ENCODE data around the gene PRICKLE2. TPM values are rescaled to one million over a fixed set of nuclear protein-coding genes. Genes with fewer than 3 reads are reported as not detected.
A peak's percentile ranks its signal among the peaks of the same experiment; 100 is the strongest.

Gene PRICKLE2
- polyA plus RNA-seq, 2 of the 4 experiments (the other 2 are of a cell fraction), result 5.3 to 6.3 TPM

DNA sequence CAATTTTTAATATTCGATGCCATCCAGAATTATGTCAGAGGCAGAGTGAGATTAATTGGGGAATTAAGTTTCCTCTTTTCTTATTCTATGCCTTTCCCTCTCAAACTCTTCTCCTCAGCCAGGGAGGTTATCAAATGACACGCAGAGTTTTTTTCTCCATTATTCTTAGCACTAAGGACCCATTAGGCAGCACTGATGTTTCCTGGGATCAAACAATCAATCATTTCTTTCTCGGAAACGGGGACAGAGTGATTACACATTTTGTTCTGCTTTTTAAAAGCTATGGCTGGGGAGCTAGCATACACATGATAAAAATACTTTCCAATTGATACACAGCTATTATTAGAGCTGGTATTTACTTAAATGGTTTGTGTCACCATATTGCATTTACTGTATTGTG is 166.7 kb downstream of the PRICKLE2 start:
- TF ChIP-seq, protein P1, sequence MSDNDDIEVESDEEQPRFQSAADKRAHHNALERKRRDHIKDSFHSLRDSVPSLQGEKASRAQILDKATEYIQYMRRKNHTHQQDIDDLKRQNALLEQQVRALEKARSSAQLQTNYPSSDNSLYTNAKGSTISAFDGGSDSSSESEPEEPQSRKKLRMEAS (IDR thresholded peaks at IDR 0.05), result no peak
- TF ChIP-seq, protein P2, sequence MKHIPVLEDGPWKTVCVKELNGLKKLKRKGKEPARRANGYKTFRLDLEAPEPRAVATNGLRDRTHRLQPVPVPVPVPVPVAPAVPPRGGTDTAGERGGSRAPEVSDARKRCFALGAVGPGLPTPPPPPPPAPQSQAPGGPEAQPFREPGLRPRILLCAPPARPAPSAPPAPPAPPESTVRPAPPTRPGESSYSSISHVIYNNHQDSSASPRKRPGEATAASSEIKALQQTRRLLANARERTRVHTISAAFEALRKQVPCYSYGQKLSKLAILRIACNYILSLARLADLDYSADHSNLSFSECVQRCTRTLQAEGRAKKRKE (CRISPR knock-in tag; IDR thresholded peaks at IDR 0.05; ENCODE audit: low read depth), result no peak
- TF ChIP-seq, protein P3, sequence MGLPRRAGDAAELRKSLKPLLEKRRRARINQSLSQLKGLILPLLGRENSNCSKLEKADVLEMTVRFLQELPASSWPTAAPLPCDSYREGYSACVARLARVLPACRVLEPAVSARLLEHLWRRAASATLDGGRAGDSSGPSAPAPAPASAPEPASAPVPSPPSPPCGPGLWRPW (IDR thresholded peaks at IDR 0.05), result no peak
- TF ChIP-seq BHLHE40 (IDR thresholded peaks at IDR 0.05; ENCODE audit: low read depth, low read length) (no peak), RCOR1 (IDR thresholded peaks at IDR 0.05; ENCODE audit: low read depth, low read length) (no peak), FOSL2 (IDR thresholded peaks at IDR 0.05) (no peak), FOSL2 (CRISPR knock-in tag; IDR thresholded peaks at IDR 0.05) (no peak)
- Histone ChIP-seq H3K9me3 (0 out of 3 replicates have a peak, but pooled peaks cover 3% of the 10 kb centered on the region), H3K4me2 (no peak overlapping the region), H3K27ac (peak overlapping the region; percentile 29 to 72; a peak in 4 of 6 replicates), H3K4me3 (no peak overlapping the region), H3K4me1 (peaks cover 39% of the 10 kb centered on the region)
- FAIRE-seq (no peak), ATAC-seq (no peak), DNase-seq (ENCODE audit: low read depth in 1 of 2, low spot score in 1 of 2) (no peak)
- 96% methylated on average over 4 of the region's 4 CpGs for WGBS (ENCODE audit: missing lambda C conversion rate)
- POLR2A ChIA-PET, result no interaction called here
- CTCF ChIA-PET, result no interaction called here

DNA sequence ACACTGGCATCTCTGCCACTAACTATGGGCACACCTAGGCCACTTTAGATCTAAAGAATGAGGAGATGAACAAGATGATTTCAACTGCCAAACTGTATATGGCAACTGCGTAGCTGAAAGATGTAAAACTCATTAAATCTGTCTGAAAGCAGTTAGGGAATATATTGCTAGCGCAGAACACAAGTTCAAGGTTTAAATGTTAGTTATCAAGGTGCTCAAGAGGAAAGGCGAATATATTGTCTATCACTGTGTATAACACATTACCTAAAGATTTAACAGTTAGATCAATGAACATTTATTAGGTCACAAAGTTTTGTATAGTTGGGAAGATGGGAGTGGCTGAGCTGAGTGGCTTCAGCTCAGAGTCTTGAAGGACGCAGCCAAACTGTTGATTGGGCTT is 168.0 kb downstream of the PRICKLE2 start:
- POLR2A ChIA-PET, result no interaction called here
- 91% methylated on average over 4 of the region's 4 CpGs for WGBS (ENCODE audit: missing lambda C conversion rate)
- Histone ChIP-seq H3K4me2 (no peak overlapping the region), H3K9me3 (0 out of 3 replicates have a peak, but pooled peaks cover 3% of the 10 kb centered on the region), H3K27ac (peak overlapping the region; percentile 62 to 72; a peak in 5 of 6 replicates), H3K4me3 (no peak overlapping the region), H3K4me1 (peaks cover 36% of the 10 kb centered on the region)
- CTCF ChIA-PET, result no interaction called here
- no peak for DNase-seq (ENCODE audit: low read depth in 1 of 2, low spot score in 1 of 2)
- TF ChIP-seq, protein P4, sequence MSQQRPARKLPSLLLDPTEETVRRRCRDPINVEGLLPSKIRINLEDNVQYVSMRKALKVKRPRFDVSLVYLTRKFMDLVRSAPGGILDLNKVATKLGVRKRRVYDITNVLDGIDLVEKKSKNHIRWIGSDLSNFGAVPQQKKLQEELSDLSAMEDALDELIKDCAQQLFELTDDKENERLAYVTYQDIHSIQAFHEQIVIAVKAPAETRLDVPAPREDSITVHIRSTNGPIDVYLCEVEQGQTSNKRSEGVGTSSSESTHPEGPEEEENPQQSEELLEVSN (IDR thresholded peaks at IDR 0.05; ENCODE audit: borderline replicate concordance, low read depth), result no peak
- TF ChIP-seq, protein P2 (CRISPR knock-in tag; IDR thresholded peaks at IDR 0.05; ENCODE audit: low read depth), result no peak
- no peak for TF ChIP-seq MAFK (IDR thresholded peaks at IDR 0.05; ENCODE audit: partially characterized antibody)
- no peak for TF ChIP-seq CHD4 (IDR thresholded peaks at IDR 0.05; ENCODE audit: borderline replicate concordance)
- TF ChIP-seq, protein P5, sequence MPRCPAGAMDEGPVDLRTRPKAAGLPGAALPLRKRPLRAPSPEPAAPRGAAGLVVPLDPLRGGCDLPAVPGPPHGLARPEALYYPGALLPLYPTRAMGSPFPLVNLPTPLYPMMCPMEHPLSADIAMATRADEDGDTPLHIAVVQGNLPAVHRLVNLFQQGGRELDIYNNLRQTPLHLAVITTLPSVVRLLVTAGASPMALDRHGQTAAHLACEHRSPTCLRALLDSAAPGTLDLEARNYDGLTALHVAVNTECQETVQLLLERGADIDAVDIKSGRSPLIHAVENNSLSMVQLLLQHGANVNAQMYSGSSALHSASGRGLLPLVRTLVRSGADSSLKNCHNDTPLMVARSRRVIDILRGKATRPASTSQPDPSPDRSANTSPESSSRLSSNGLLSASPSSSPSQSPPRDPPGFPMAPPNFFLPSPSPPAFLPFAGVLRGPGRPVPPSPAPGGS (IDR thresholded peaks at IDR 0.05), result no peak
- TF ChIP-seq GATA3 (IDR thresholded peaks at IDR 0.05; ENCODE audit: borderline replicate concordance), result no peak
- no peak for TF ChIP-seq HEYL (CRISPR knock-in tag; IDR thresholded peaks at IDR 0.05)
- no peak for ATAC-seq
- no peak for FAIRE-seq

DNA sequence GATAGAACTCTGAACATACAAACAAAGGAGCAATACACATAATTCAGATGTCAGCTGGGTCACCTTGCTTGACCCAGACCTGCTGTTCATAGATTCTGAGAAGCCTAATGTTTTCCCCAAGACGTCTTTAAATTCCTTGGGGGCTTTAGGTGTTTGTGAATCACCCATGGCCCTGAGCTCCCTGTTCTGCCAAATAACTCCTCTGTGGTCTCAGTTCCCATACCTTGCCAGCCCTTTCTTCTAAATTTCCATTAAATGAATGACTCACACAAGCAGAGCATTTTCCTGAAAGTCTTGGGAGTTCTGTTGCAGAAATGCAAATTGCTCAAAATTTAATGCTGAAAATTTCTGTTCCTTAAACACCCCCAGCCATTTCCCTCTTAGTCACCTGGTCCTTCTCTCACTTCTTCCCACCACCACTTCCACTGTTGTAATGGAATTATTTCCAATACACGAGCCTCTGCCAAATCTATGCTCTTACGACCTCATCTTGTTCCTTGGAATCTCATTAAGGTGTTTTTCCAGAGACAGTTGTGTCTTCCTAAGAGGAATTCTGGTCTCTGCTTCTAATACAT is 168.6 kb downstream of the PRICKLE2 start:
- 0 out of 3 replicates have a peak overlapping the region, but pooled peaks have one; percentile 25 for H3K4me2 ChIP-seq
- peaks cover 30% of the 10 kb centered on the region for H3K4me1 ChIP-seq
- ChIA-PET CTCF (no interaction called here), POLR2A (no interaction called here)
- 0 out of 3 replicates have a peak, but pooled peaks cover 3% of the 10 kb centered on the region for H3K9me3 ChIP-seq
- 55% methylated on average over 3 of the region's 3 CpGs for WGBS (ENCODE audit: missing lambda C conversion rate)
- no peak for FAIRE-seq
- H3K27ac ChIP-seq, result peak overlapping the region; percentile 62 to 72; a peak in 5 of 6 replicates
- TF ChIP-seq FOSL2 (IDR thresholded peaks at IDR 0.05), result no peak
- TF ChIP-seq FOSL2 (CRISPR knock-in tag; IDR thresholded peaks at IDR 0.05), result 0 out of 2 replicates have a peak, but pooled peaks have one; percentile 11
- no peak for TF ChIP-seq BHLHE40 (IDR thresholded peaks at IDR 0.05; ENCODE audit: low read depth, low read length)
- DNase-seq (ENCODE audit: low read depth in 1 of 2, low spot score in 1 of 2), result no peak
- no peak; a peak in 1 of 6 replicates for ATAC-seq
- H3K4me3 ChIP-seq, result no peak overlapping the region

DNA sequence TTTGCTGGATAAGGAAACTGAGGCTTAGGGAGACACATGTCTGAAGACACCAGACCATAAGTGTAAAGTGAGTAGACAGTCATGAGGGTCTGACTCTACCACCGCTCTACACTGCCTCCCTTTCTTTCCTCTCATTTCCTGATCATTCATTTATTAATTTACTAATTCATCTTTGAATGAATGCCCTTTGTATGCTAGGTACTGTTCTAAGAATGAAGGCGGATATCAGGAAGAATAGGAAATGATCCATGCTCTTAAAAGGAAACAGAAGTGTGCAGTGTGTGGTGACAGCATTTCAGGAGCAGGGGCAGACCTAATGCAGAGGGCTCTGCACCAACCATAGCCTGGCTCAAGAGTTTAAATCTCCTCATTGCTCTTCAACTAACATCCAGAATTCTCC is 170.2 kb downstream of the PRICKLE2 start:
- ChIA-PET CTCF (no interaction called here), POLR2A (no interaction called here)
- H3K9me3 ChIP-seq, result no peaks in the 10 kb centered on the region
- 89% methylated on average over 2 of the region's 2 CpGs for WGBS (ENCODE audit: missing lambda C conversion rate)
- H3K4me1 ChIP-seq, result peaks cover 25% of the 10 kb centered on the region
- ATAC-seq, result no peak
- no peak overlapping the region for H3K4me3 ChIP-seq
- no peak for DNase-seq (ENCODE audit: low read depth in 1 of 2, low spot score in 1 of 2)
- peak overlapping the region; percentile 39 to 72; a peak in 4 of 6 replicates for H3K27ac ChIP-seq
- FAIRE-seq, result no peak
- H3K4me2 ChIP-seq, result no peak overlapping the region
- no peak for TF ChIP-seq TP53 (CRISPR knock-in tag; IDR thresholded peaks at IDR 0.05)
- TF ChIP-seq EP300 (IDR thresholded peaks at IDR 0.05), result no peak
- TF ChIP-seq, protein P6, sequence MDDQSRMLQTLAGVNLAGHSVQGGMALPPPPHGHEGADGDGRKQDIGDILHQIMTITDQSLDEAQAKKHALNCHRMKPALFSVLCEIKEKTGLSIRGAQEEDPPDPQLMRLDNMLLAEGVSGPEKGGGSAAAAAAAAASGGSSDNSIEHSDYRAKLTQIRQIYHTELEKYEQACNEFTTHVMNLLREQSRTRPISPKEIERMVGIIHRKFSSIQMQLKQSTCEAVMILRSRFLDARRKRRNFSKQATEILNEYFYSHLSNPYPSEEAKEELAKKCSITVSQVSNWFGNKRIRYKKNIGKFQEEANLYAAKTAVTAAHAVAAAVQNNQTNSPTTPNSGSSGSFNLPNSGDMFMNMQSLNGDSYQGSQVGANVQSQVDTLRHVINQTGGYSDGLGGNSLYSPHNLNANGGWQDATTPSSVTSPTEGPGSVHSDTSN (IDR thresholded peaks at IDR 0.05), result no peak
- no peak for TF ChIP-seq PHF8 (IDR thresholded peaks at IDR 0.05; ENCODE audit: borderline replicate concordance, low read depth)
- TF ChIP-seq RFX5 (IDR thresholded peaks at IDR 0.05), result no peak
- TF ChIP-seq HOXA7 (CRISPR knock-in tag; IDR thresholded peaks at IDR 0.05), result no peak
- TF ChIP-seq JUNB (IDR thresholded peaks at IDR 0.05), result no peak
- no peak for TF ChIP-seq ZC3H11A (IDR thresholded peaks at IDR 0.05)
